Neural progenitor cell (in vitro differentiated cells): ENCODE measurements around the gene VARS1. TPM values are rescaled to one million over a fixed set of nuclear protein-coding genes. Genes with fewer than 3 reads are reported as not detected.
"Not testable (repeated sequence)": the region's sequence is repeated elsewhere in the genome, so short reads cannot be mapped to it uniquely, and the experiment has no call there.

Experiments
- DNase-seq: peaks from one replicate; pipeline ENCODE4 v3.0.0-alpha.2; 2016; ENCODE audit warnings: low spot score
- H2AFZ ChIP-seq: fragments of 200-600 bp; sonication (generic); replicated peaks from 2 replicates; pipeline ENCODE4 v1.6.1; 2016; ENCODE audit warnings: antibody characterized with exemption
- H3F3A ChIP-seq: fragments of 200-600 bp; sonication (generic); 2 replicates; pipeline ENCODE4 v1.6.1; 2016; ENCODE audit warnings: antibody characterized with exemption, low read depth
- H3K27ac ChIP-seq: fragments of 200-600 bp; sonication (generic); 2 replicates; pipeline ENCODE4 v1.5.1; 2016; ENCODE audit warnings: mild to moderate bottlenecking
- H3K27me3 ChIP-seq: fragments of 200-600 bp; sonication (generic); 2 replicates; pipeline ENCODE4 v1.6.1; 2016; ENCODE audit warnings: mild to moderate bottlenecking, moderate library complexity
- H3K36me3 ChIP-seq: fragments of 200-600 bp; sonication (generic); 2 replicates; pipeline ENCODE4 v1.5.1; 2016
- H3K4me1 ChIP-seq: fragments of 200-600 bp; sonication (generic); 2 replicates; pipeline ENCODE4 v1.6.1; 2016; ENCODE audit warnings: mixed run types
- H3K4me2 ChIP-seq: fragments of 200-600 bp; sonication (generic); 2 replicates; pipeline ENCODE4 v1.6.1; 2016
- H3K4me3 ChIP-seq: fragments of 200-600 bp; sonication (generic); 2 replicates; pipeline ENCODE4 v1.5.1; 2016
- H3K79me2 ChIP-seq: fragments of 200-600 bp; sonication (generic); 2 replicates; pipeline ENCODE4 v1.6.1; 2016; ENCODE audit warnings: low read depth
- H3K9ac ChIP-seq: fragments of 200-600 bp; sonication (generic); 2 replicates; pipeline ENCODE4 v1.6.1; 2016
- H3K9me3 ChIP-seq: fragments of 200-600 bp; sonication (generic); 2 replicates; pipeline ENCODE4 v1.5.1; 2016; ENCODE audit warnings: low read depth
- H4K20me1 ChIP-seq: fragments of 200-600 bp; sonication (generic); 2 replicates; pipeline ENCODE4 v1.6.1; 2016; ENCODE audit warnings: low read depth
- H3K27ac Mint-ChIP-seq: 3 replicates; pipeline ENCODE4 v1.8.0; 2021; ENCODE audit warnings: mixed read lengths
- H3K27me3 Mint-ChIP-seq: 2 replicates; pipeline ENCODE4 v1.8.0; 2022; ENCODE audit warnings: low read depth, mild to moderate bottlenecking, inconsistent platforms, moderate library complexity, mixed read lengths; ENCODE audit not compliant: insufficient read depth
- H3K36me3 Mint-ChIP-seq: 3 replicates; pipeline ENCODE4 v1.8.0; 2021; ENCODE audit warnings: mixed read lengths
- H3K4me1 Mint-ChIP-seq: 3 replicates; pipeline ENCODE4 v1.8.0; 2021; ENCODE audit warnings: mixed read lengths
- H3K4me3 Mint-ChIP-seq: 3 replicates; pipeline ENCODE4 v1.8.0; 2021; ENCODE audit warnings: mild to moderate bottlenecking, moderate library complexity, mixed read lengths
- H3K9me3 Mint-ChIP-seq: 3 replicates; pipeline ENCODE4 v1.8.0; 2020; ENCODE audit warnings: mixed read lengths
- EZH2 ChIP-seq: fragments of 200-600 bp; sonication (generic); IDR thresholded peaks from 2 replicates; pipeline ENCODE4 v1.6.1; 2017; ENCODE audit warnings: antibody characterized with exemption, mild to moderate bottlenecking, moderate library complexity
- EZH2phosphoT487 ChIP-seq: fragments of 200-600 bp; sonication (generic); IDR thresholded peaks from 2 replicates; pipeline ENCODE4 v1.6.1; 2017; ENCODE audit warnings: antibody characterized with exemption
- total RNA-seq: library from RNA; depleted of rRNA; stranded (reverse); fragments of >200 nt; gene quantifications from 2 replicates; pipeline ENCODE4 v1.2.3, GENCODE V29; 2015; ENCODE audit warnings: low replicate concordance
- TF ChIP-seq, protein P1 (sequence below): fragments of 200-600 bp; sonication (generic); IDR thresholded peaks from 2 replicates; pipeline ENCODE4 v1.5.1; 2017; ENCODE audit warnings: antibody characterized with exemption, mild to moderate bottlenecking

The VARS1 gene
- total RNA-seq, 1 donor from 2014 or later: 34.1 TPM

- H3K9ac ChIP-seq: no peak within 1 kb of the TSS
- Mint-ChIP-seq H3K4me3 (peak within 1 kb of the TSS; percentile 89), H3K36me3 (no peaks in the 10 kb centered on the region), H3K9me3 (no peaks in the 10 kb centered on the region), H3K4me1 (peaks cover 45% of the 10 kb centered on the region), H3K27me3 (peaks cover 2% of the 10 kb centered on the region), H3K27ac (peak within 1 kb of the TSS; percentile 99)
- H3K9me3 ChIP-seq: no peaks in the 10 kb centered on the region
- no peak for TF ChIP-seq EZH2phosphoT487
- TF ChIP-seq, protein P1, sequence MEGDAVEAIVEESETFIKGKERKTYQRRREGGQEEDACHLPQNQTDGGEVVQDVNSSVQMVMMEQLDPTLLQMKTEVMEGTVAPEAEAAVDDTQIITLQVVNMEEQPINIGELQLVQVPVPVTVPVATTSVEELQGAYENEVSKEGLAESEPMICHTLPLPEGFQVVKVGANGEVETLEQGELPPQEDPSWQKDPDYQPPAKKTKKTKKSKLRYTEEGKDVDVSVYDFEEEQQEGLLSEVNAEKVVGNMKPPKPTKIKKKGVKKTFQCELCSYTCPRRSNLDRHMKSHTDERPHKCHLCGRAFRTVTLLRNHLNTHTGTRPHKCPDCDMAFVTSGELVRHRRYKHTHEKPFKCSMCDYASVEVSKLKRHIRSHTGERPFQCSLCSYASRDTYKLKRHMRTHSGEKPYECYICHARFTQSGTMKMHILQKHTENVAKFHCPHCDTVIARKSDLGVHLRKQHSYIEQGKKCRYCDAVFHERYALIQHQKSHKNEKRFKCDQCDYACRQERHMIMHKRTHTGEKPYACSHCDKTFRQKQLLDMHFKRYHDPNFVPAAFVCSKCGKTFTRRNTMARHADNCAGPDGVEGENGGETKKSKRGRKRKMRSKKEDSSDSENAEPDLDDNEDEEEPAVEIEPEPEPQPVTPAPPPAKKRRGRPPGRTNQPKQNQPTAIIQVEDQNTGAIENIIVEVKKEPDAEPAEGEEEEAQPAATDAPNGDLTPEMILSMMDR: no peak
- no peak for TF ChIP-seq EZH2
- H3K27ac ChIP-seq: peak within 1 kb of the TSS; percentile 73
- H3K79me2 ChIP-seq: peaks cover 24% of the 10 kb centered on the region
- H3F3A ChIP-seq: peaks cover 39% of the 10 kb centered on the region
- no peaks in the 10 kb centered on the region for H4K20me1 ChIP-seq
- peak within 1 kb of the TSS; percentile 48 for H2AFZ ChIP-seq
- H3K4me1 ChIP-seq: peaks cover 8% of the 10 kb centered on the region
- DNase-seq: peak; percentile 99
- H3K36me3 ChIP-seq: no peaks in the 10 kb centered on the region
- peaks cover 4% of the 10 kb centered on the region for H3K27me3 ChIP-seq
- peak within 1 kb of the TSS; percentile 58 for H3K4me3 ChIP-seq
- H3K4me2 ChIP-seq: peak within 1 kb of the TSS; percentile 85
These were observed 31.9 kb upstream of the VARS1 start, which contains the start of gene HSPA1B for GRCh38 chr6:31827286-31828079. Gene HSPA1B, plus strand, starts transcription at chr6:31827738. Its CDS starts 213 bp downstream, at chr6:31827951.

- Histone ChIP-seq H3K4me1 (peaks cover 8% of the 10 kb centered on the region), H3K9ac (no peak overlapping the region), H3K4me2 (peak overlapping the region; percentile 79), H3K4me3 (peak overlapping the region; percentile 47), H4K20me1 (no peaks in the 10 kb centered on the region), H3K79me2 (peaks cover 24% of the 10 kb centered on the region), H3F3A (peaks cover 43% of the 10 kb centered on the region), H3K27me3 (peaks cover 4% of the 10 kb centered on the region), H3K27ac (peak overlapping the region; percentile 73), H3K36me3 (no peaks in the 10 kb centered on the region), H2AFZ (peak overlapping the region; percentile 48), H3K9me3 (no peaks in the 10 kb centered on the region)
- Mint-ChIP-seq H3K4me1 (peaks cover 50% of the 10 kb centered on the region), H3K36me3 (no peaks in the 10 kb centered on the region), H3K27me3 (peaks cover 2% of the 10 kb centered on the region), H3K4me3 (peak overlapping the region; percentile 89), H3K9me3 (no peaks in the 10 kb centered on the region), H3K27ac (peak overlapping the region; percentile 99)
- no peak for TF ChIP-seq EZH2phosphoT487
- TF ChIP-seq, protein P1: no peak
- no peak for TF ChIP-seq EZH2
- peak; percentile 57 for DNase-seq
These were observed 31.3 kb upstream of the VARS1 start for GRCh38 chr6:31826793-31827285.

- H3K9me3 ChIP-seq: no peaks in the 10 kb centered on the region
- no peaks in the 10 kb centered on the region for H3K9me3 Mint-ChIP-seq
- H2AFZ ChIP-seq: no peak overlapping the region
- no peak overlapping the region for H3K9ac ChIP-seq
- H3F3A ChIP-seq: peaks cover 49% of the 10 kb centered on the region
- H3K36me3 ChIP-seq: no peaks in the 10 kb centered on the region
- peaks cover 49% of the 10 kb centered on the region for H3K4me1 Mint-ChIP-seq
- H3K36me3 Mint-ChIP-seq: no peaks in the 10 kb centered on the region
- H3K4me1 ChIP-seq: peaks cover 8% of the 10 kb centered on the region
- H3K27me3 ChIP-seq: peaks cover 4% of the 10 kb centered on the region
- no peaks in the 10 kb centered on the region for H4K20me1 ChIP-seq
- H3K79me2 ChIP-seq: peaks cover 11% of the 10 kb centered on the region
- H3K27ac ChIP-seq: no peak overlapping the region
- peaks cover 2% of the 10 kb centered on the region for H3K27me3 Mint-ChIP-seq
- TF ChIP-seq EZH2 (no peak), EZH2phosphoT487 (no peak)
- TF ChIP-seq, protein P1: no peak
- H3K27ac Mint-ChIP-seq: no peak overlapping the region
- no peak overlapping the region for H3K4me2 ChIP-seq
- no peak overlapping the region for H3K4me3 ChIP-seq
- no peak for DNase-seq
- peak overlapping the region; percentile 89 for H3K4me3 Mint-ChIP-seq
These were observed 30.0 kb upstream of the VARS1 start for GRCh38 chr6:31825553-31825952.

DNA sequence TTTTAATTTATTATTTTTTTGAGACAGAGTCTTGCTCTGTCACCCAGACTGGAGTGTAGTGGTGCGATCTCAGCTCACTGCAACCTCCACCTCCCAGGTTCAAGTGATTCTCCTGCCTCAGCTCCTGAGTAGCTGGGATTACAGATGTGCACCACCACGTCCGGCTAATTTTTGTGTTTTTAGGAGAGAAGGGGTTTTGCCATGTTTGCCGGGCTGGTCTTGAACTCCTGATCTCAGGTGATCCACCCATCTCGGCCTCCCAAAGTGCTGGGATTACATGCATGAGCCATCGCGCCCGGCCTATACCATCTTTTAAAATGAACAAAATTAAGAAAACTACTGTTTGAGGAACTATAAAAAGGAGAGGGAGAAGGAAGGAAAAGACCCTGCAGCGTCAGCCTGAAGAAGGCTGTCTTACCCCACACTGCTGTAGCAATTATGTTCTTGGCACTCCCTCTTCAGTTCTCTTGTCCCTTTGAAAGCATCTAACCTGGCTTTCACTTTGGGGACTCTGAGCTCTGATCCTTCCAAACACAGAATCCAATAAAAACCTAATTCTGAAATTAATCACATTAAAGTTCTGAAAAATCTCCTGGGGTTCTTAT, 28.1 kb upstream of the VARS1 start:
- peak overlapping the region; percentile 78 for H3K27ac Mint-ChIP-seq
- not testable (repeated sequence) for H3K36me3 ChIP-seq, H3K4me2 ChIP-seq, H4K20me1 ChIP-seq, H3K79me2 ChIP-seq, H3K4me3 ChIP-seq, H3K27me3 ChIP-seq, H3K4me1 ChIP-seq, H3K27ac ChIP-seq, H2AFZ ChIP-seq, H3K9me3 Mint-ChIP-seq, H3K9me3 ChIP-seq, DNase-seq, H3K9ac ChIP-seq, H3K27me3 Mint-ChIP-seq, H3K36me3 Mint-ChIP-seq
- peaks cover 62% of the 10 kb centered on the region for H3F3A ChIP-seq
- H3K4me1 Mint-ChIP-seq: peaks cover 43% of the 10 kb centered on the region
- peak overlapping the region; percentile 63 for H3K4me3 Mint-ChIP-seq
